Activated CD8-positive, alpha-beta T cell treated with anti-CD3 and anti-CD28 coated beads, Interleukin-2, amount 10 ng/mL, durations not matched to agents 7 days and 5 days (primary cell): Measurements from ENCODE around the gene AKAP8. TPM values are rescaled to one million over a fixed set of nuclear protein-coding genes. Genes with fewer than 3 reads are reported as not detected.
A peak's percentile ranks its signal among the peaks of the same experiment; 100 is the strongest.

Experiments used
- ATAC-seq: fragments of 150-1000 bp; cut with Tn5 transposase; one replicate; pipeline ENCODE4 v1.10.0; 2021; ENCODE audit warnings: moderate library complexity
- CTCF ChIA-PET: fragments of 350-600 bp; sonication (Branson Sonifier 250); formaldehyde crosslinking; loops from one replicate; lab custom pipeline; 2021; ENCODE audit warnings: antibody characterized with exemption; lab: Charles Lee
- POLR2A ChIA-PET: fragments of 350-600 bp; sonication (Branson Sonifier 250); formaldehyde crosslinking; loops from one replicate; lab custom pipeline; 2021; ENCODE audit warnings: antibody characterized with exemption; lab: Charles Lee
- DNase-seq: peaks from one replicate; pipeline ENCODE4 v3.0.0-alpha.2; 2020
- H3K27ac Mint-ChIP-seq: one replicate; pipeline ENCODE4 v1.8.0; 2021; ENCODE audit warnings: mild to moderate bottlenecking, mixed read lengths
- H3K27me3 Mint-ChIP-seq: one replicate; pipeline ENCODE4 v1.8.0; 2021; ENCODE audit warnings: low read depth, mixed read lengths
- H3K36me3 Mint-ChIP-seq: one replicate; pipeline ENCODE4 v1.8.0; 2021; ENCODE audit warnings: low read depth, mixed read lengths
- H3K4me1 Mint-ChIP-seq: one replicate; pipeline ENCODE4 v1.8.0; 2021; ENCODE audit warnings: low read depth, mixed read lengths
- H3K4me3 Mint-ChIP-seq: one replicate; pipeline ENCODE4 v1.8.0; 2021; ENCODE audit warnings: mild to moderate bottlenecking, mixed read lengths
- H3K9me3 Mint-ChIP-seq: one replicate; pipeline ENCODE4 v1.8.0; 2022; ENCODE audit warnings: mixed read lengths; ENCODE audit not compliant: insufficient read depth
- total RNA-seq, 2 experiments: library from RNA; stranded (reverse); gene quantifications; one replicate each; pipeline ENCODE4 v1.2.3, GENCODE V29; 2021

AKAP8 gene
- total RNA-seq = 10 to 100 TPM; 47.4 to 48.0 TPM

- DNase-seq = peak; percentile 98
- Mint-ChIP-seq H3K9me3 (no peaks in the 10 kb centered on the region), H3K36me3 (peaks cover 30% of the 10 kb centered on the region), H3K27ac (peak within 1 kb of the TSS; percentile 99), H3K4me3 (peak within 1 kb of the TSS; percentile 96), H3K4me1 (peaks cover 36% of the 10 kb centered on the region), H3K27me3 (no peaks in the 10 kb centered on the region)
- ATAC-seq = peak; percentile 88
- POLR2A ChIA-PET = interaction anchor here (0.5 to 3.6 kb wide), 20 partner anchors 10 to 858 kb away, joined by 3 to 44 read pairs (median 3); partner anchors contain the start of genes AKAP8L and BRD4
- CTCF ChIA-PET = interaction anchor here (0.9 to 6.5 kb wide), 14 partner anchors 17 to 202 kb away, joined by 3 to 53 read pairs (median 4); partner anchors contain the start of genes AKAP8L and BRD4
These were observed at the start of gene AKAP8 for GRCh38 chr19:15379083-15379998. Gene AKAP8 (minus strand): TSS chr19:15379787. CDS start chr19:15379731, 56 bp downstream.

- peaks cover 54% of the 10 kb centered on the region for H3K36me3 Mint-ChIP-seq
- POLR2A ChIA-PET = no interaction called here
These were observed 48.4 kb upstream of the AKAP8 start for GRCh38 chr19:15427991-15428471.

GRCh38 chr19:15427350-15427700, 47.7 kb upstream of the AKAP8 start:
- DNase-seq (no peak), ATAC-seq (no peak)
- Mint-ChIP-seq H3K27ac (no peak overlapping the region), H3K27me3 (no peaks in the 10 kb centered on the region), H3K4me1 (peaks cover 19% of the 10 kb centered on the region), H3K9me3 (no peaks in the 10 kb centered on the region), H3K36me3 (peaks cover 60% of the 10 kb centered on the region), H3K4me3 (no peak overlapping the region)
- POLR2A ChIA-PET = no interaction called here
- CTCF ChIA-PET = no interaction called here

More at GRCh38 chr19:15427991-15428471, 48.4 kb upstream of the AKAP8 start:
- Mint-ChIP-seq H3K9me3 (no peaks in the 10 kb centered on the region), H3K4me3 (no peak overlapping the region), H3K4me1 (peaks cover 22% of the 10 kb centered on the region), H3K27me3 (no peaks in the 10 kb centered on the region), H3K27ac (no peak overlapping the region)
- CTCF ChIA-PET = interaction anchor here (2.0 to 4.0 kb wide), 2 partner anchors 8 to 127 kb away, joined by 6 to 41 read pairs; partner anchors contain the start of gene AKAP8L
- DNase-seq = no peak
- no peak for ATAC-seq

- H3K36me3 Mint-ChIP-seq = peaks cover 63% of the 10 kb centered on the region
- peaks cover 16% of the 10 kb centered on the region for H3K4me1 Mint-ChIP-seq
- DNase-seq = no peak
- no peaks in the 10 kb centered on the region for H3K9me3 Mint-ChIP-seq
- H3K4me3 Mint-ChIP-seq = no peak overlapping the region
- POLR2A ChIA-PET = no interaction called here
- ATAC-seq = no peak
- CTCF ChIA-PET = no interaction called here
- H3K27me3 Mint-ChIP-seq = no peaks in the 10 kb centered on the region
- no peak overlapping the region for H3K27ac Mint-ChIP-seq
These were observed 47.1 kb upstream of the AKAP8 start for GRCh38 chr19:15426485-15427349.

GRCh38 chr19:15425321-15425950, 45.8 kb upstream of the AKAP8 start:
- Mint-ChIP-seq H3K9me3 (no peaks in the 10 kb centered on the region), H3K27me3 (no peaks in the 10 kb centered on the region), H3K27ac (no peak overlapping the region), H3K4me1 (peaks cover 5% of the 10 kb centered on the region), H3K4me3 (no peak overlapping the region), H3K36me3 (peaks cover 58% of the 10 kb centered on the region)
- no peak for ATAC-seq
- no peak for DNase-seq
- ChIA-PET CTCF (no interaction called here), POLR2A (no interaction called here)

GRCh38 chr19:15424692-15425272, 45.2 kb upstream of the AKAP8 start:
- CTCF ChIA-PET = no interaction called here
- Mint-ChIP-seq H3K36me3 (peaks cover 55% of the 10 kb centered on the region), H3K27ac (no peak overlapping the region), H3K27me3 (no peaks in the 10 kb centered on the region), H3K4me3 (no peak overlapping the region), H3K9me3 (no peaks in the 10 kb centered on the region), H3K4me1 (peaks cover 6% of the 10 kb centered on the region)
- ATAC-seq = no peak
- POLR2A ChIA-PET = interaction anchor here (0.8 kb wide), 1 partner anchor 8 kb away, joined by 3 read pairs; no protein-coding TSS in a partner anchor
- DNase-seq = no peak

- ChIA-PET CTCF (no interaction called here), POLR2A (interaction anchor here (0.8 kb wide), 1 partner anchor 9 kb away, joined by 3 read pairs; no protein-coding TSS in a partner anchor)
- H3K27ac Mint-ChIP-seq = no peak overlapping the region
- H3K9me3 Mint-ChIP-seq = no peaks in the 10 kb centered on the region
- ATAC-seq = no peak
- H3K4me1 Mint-ChIP-seq = peaks cover 13% of the 10 kb centered on the region
- no peak for DNase-seq
- peaks cover 55% of the 10 kb centered on the region for H3K36me3 Mint-ChIP-seq
- H3K4me3 Mint-ChIP-seq = no peak overlapping the region
- H3K27me3 Mint-ChIP-seq = no peaks in the 10 kb centered on the region
These were observed 44.5 kb upstream of the AKAP8 start for GRCh38 chr19:15424121-15424520.

- H3K27me3 Mint-ChIP-seq = no peaks in the 10 kb centered on the region
- H3K4me3 Mint-ChIP-seq = no peak overlapping the region
- H3K4me1 Mint-ChIP-seq = peaks cover 14% of the 10 kb centered on the region
- peaks cover 55% of the 10 kb centered on the region for H3K36me3 Mint-ChIP-seq
- H3K9me3 Mint-ChIP-seq = no peaks in the 10 kb centered on the region
- no peak for DNase-seq
- CTCF ChIA-PET = interaction anchor here (8.6 kb wide), 1 partner anchor 131 kb away, joined by 259 read pairs; no protein-coding TSS in a partner anchor
- H3K27ac Mint-ChIP-seq = no peak overlapping the region
- no peak for ATAC-seq
- POLR2A ChIA-PET = no interaction called here
These were observed 43.5 kb upstream of the AKAP8 start for GRCh38 chr19:15423130-15423529.

- H3K27ac Mint-ChIP-seq = no peak overlapping the region
These were observed 42.9 kb upstream of the AKAP8 start for GRCh38 chr19:15422296-15423075.

GRCh38 chr19:15421721-15422260, 42.2 kb upstream of the AKAP8 start:
- CTCF ChIA-PET = interaction anchor here (0.9 to 8.6 kb wide), 6 partner anchors 9 to 132 kb away, joined by 3 to 259 read pairs (median 38); partner anchors contain the start of gene AKAP8
- ATAC-seq (no peak), DNase-seq (no peak)
- Mint-ChIP-seq H3K27ac (no peak overlapping the region), H3K36me3 (peaks cover 49% of the 10 kb centered on the region), H3K9me3 (no peaks in the 10 kb centered on the region), H3K4me1 (peaks cover 27% of the 10 kb centered on the region), H3K4me3 (no peak overlapping the region), H3K27me3 (no peaks in the 10 kb centered on the region)
- POLR2A ChIA-PET = interaction anchor here (0.9 kb wide), 1 partner anchor 11 kb away, joined by 3 read pairs; no protein-coding TSS in a partner anchor

More at GRCh38 chr19:15422296-15423075, 42.9 kb upstream of the AKAP8 start:
- ATAC-seq = no peak
- H3K4me3 Mint-ChIP-seq = no peak overlapping the region
- DNase-seq = no peak
- ChIA-PET CTCF (interaction anchor here (0.9 to 8.6 kb wide), 3 partner anchors 8 to 132 kb away, joined by 3 to 259 read pairs (median 3); no protein-coding TSS in a partner anchor), POLR2A (interaction anchor here (0.6 kb wide), 1 partner anchor 13 kb away, joined by 3 read pairs; no protein-coding TSS in a partner anchor)
- H3K27me3 Mint-ChIP-seq = no peaks in the 10 kb centered on the region
- H3K9me3 Mint-ChIP-seq = no peaks in the 10 kb centered on the region
- H3K36me3 Mint-ChIP-seq = peaks cover 52% of the 10 kb centered on the region
- peaks cover 20% of the 10 kb centered on the region for H3K4me1 Mint-ChIP-seq
